GM12878 (cell line): ENCODE measurements around the gene INKA1. TPM values are rescaled to one million over a fixed set of nuclear protein-coding genes. Genes with fewer than 3 reads are reported as not detected.

ENCODE experiments used
- ATF7 ChIP-seq: fragments of 450-650 bp; IDR thresholded peaks from 2 replicates; pipeline ENCODE4 v1.6.1; 2016; ENCODE audit warnings: low read depth, mild to moderate bottlenecking
- BHLHE40 ChIP-seq, 2 experiments: fragments of 450-650 bp in 1 of 2; IDR thresholded peaks; 2 replicates each; pipeline ENCODE4 v1.6.1; 2011 to 2017; ENCODE audit warnings: low read depth in 2 of 2, borderline replicate concordance in 1 of 2, improper control_type of control experiment in 1 of 2, low read length in 1 of 2, mild to moderate bottlenecking in 1 of 2
- CEBPB ChIP-seq, 2 experiments: fragments of 150-350 bp in 1 of 2; IDR thresholded peaks; 2 replicates each; pipeline ENCODE4 v1.6.1; 2012 to 2014; ENCODE audit warnings: low read depth in 2 of 2, low read length in 2 of 2, borderline replicate concordance in 1 of 2, inconsistent platforms in 1 of 2
- CEBPZ ChIP-seq: fragments of 150-350 bp; IDR thresholded peaks from 2 replicates; pipeline ENCODE4 v1.6.1; 2016; ENCODE audit warnings: low read depth, low read length
- CHD2 ChIP-seq: IDR thresholded peaks from 2 replicates; pipeline ENCODE4 v1.6.1; 2011; ENCODE audit warnings: low read depth, low read length, improper control_type of control experiment, borderline replicate concordance
- CREB1 ChIP-seq: IDR thresholded peaks from 2 replicates; pipeline ENCODE4 v1.6.1; 2012; ENCODE audit warnings: low read depth, mild to moderate bottlenecking, inconsistent platforms
- E4F1 ChIP-seq: fragments of 450-650 bp; IDR thresholded peaks from 2 replicates; pipeline ENCODE4 v1.6.1; 2018; ENCODE audit warnings: borderline replicate concordance, mild to moderate bottlenecking; ENCODE audit not compliant: partially characterized antibody
- JUND ChIP-seq: IDR thresholded peaks from 2 replicates; pipeline ENCODE4 v1.6.1; 2012; ENCODE audit warnings: low read depth, mild to moderate bottlenecking, low read length, improper control_type of control experiment, moderate library complexity
- MAX ChIP-seq: IDR thresholded peaks from 2 replicates; pipeline ENCODE4 v1.6.1; 2012; ENCODE audit warnings: low read depth, low read length, improper control_type of control experiment
- NFYB ChIP-seq: IDR thresholded peaks from 2 replicates; pipeline ENCODE4 v1.6.1; 2011; ENCODE audit warnings: low read depth, mild to moderate bottlenecking, low read length, improper control_type of control experiment, moderate library complexity; ENCODE audit not compliant: insufficient read depth
- SUPT20H ChIP-seq: IDR thresholded peaks from 2 replicates; pipeline ENCODE4 v1.6.1; 2011; ENCODE audit warnings: low read depth, mild to moderate bottlenecking, low read length, moderate library complexity, borderline replicate concordance; ENCODE audit not compliant: control insufficient read depth
- YBX1 ChIP-seq: fragments of 450-650 bp; IDR thresholded peaks from 2 replicates; pipeline ENCODE4 v1.6.1; 2016; ENCODE audit warnings: antibody characterized with exemption
- ZBTB40 ChIP-seq: fragments of 450-650 bp; IDR thresholded peaks from 2 replicates; pipeline ENCODE4 v1.6.1; 2016; ENCODE audit warnings: mild to moderate bottlenecking, moderate library complexity, borderline replicate concordance
- polyA plus RNA-seq, 11 experiments: library from polyadenylated mRNA; depleted of rRNA in 4 of 11; unstranded in 6 of 11; stranded (reverse) in 5 of 11; fragments of >200 nt; fragmentation: Nextera tagmentation in 4 of 11; fragmentation: Illumina TruSeq in 1 of 11; extraction: Ambion mirVana in 4 of 11; extraction: Trizol in 1 of 11; gene quantifications; 1 replicate in 1 of 11; 2 replicates in 10 of 11; pipeline versions ENCODE4 v1.2.1 to v1.2.3, GENCODE V29; 2011 to 2016; ENCODE audit warnings: inconsistent platforms in 2 of 11, missing spikeins in 2 of 11, low read depth in 1 of 11
- total RNA-seq, 4 experiments: library from RNA; depleted of rRNA in 3 of 4; stranded (reverse); fragments of >200 nt in 3 of 4; fragmentation: Illumina TruSeq in 1 of 4; extraction: Trizol in 1 of 4; gene quantifications; 2 replicates each; pipeline versions ENCODE4 v1.2.1 to v1.2.3, GENCODE V29; 2013 to 2021
- TF ChIP-seq, protein P1 (sequence below): fragments of 450-650 bp; IDR thresholded peaks from 2 replicates; pipeline ENCODE4 v1.6.1; 2014; ENCODE audit warnings: mild to moderate bottlenecking
- TF ChIP-seq, protein P2 (sequence below): IDR thresholded peaks from 2 replicates; pipeline ENCODE4 v1.6.1; 2012; ENCODE audit warnings: low read depth, low read length, improper control_type of control experiment

INKA1 gene
- total and polyA plus RNA-seq, 10 of the 15 experiments (the other 5 are each of a cell fraction or from before 2014, with no cell fraction given): 0.32 to 10.5 (median 4.9) TPM

- TF ChIP-seq, protein P1, sequence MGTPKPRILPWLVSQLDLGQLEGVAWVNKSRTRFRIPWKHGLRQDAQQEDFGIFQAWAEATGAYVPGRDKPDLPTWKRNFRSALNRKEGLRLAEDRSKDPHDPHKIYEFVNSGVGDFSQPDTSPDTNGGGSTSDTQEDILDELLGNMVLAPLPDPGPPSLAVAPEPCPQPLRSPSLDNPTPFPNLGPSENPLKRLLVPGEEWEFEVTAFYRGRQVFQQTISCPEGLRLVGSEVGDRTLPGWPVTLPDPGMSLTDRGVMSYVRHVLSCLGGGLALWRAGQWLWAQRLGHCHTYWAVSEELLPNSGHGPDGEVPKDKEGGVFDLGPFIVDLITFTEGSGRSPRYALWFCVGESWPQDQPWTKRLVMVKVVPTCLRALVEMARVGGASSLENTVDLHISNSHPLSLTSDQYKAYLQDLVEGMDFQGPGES: peak; percentile 84
- TF ChIP-seq SUPT20H: no peak
- no peak for TF ChIP-seq YBX1
- TF ChIP-seq CREB1: peak; percentile 84
- peak; percentile 79; the same call in 1 of the 2 replicates for TF ChIP-seq ZBTB40
- peak; percentile 86 for TF ChIP-seq ATF7
- peak; percentile 88 for TF ChIP-seq NFYB
- TF ChIP-seq, protein P2, sequence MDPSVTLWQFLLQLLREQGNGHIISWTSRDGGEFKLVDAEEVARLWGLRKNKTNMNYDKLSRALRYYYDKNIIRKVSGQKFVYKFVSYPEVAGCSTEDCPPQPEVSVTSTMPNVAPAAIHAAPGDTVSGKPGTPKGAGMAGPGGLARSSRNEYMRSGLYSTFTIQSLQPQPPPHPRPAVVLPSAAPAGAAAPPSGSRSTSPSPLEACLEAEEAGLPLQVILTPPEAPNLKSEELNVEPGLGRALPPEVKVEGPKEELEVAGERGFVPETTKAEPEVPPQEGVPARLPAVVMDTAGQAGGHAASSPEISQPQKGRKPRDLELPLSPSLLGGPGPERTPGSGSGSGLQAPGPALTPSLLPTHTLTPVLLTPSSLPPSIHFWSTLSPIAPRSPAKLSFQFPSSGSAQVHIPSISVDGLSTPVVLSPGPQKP: no peak; the same call in 1 of the 2 replicates
- no peak for TF ChIP-seq JUND
- TF ChIP-seq CHD2: peak; percentile 95
- TF ChIP-seq CEBPZ: peak; percentile 87
- peak; percentile 99 for TF ChIP-seq MAX
- peak; percentile 98 to 99 for TF ChIP-seq BHLHE40 (IDR thresholded peaks at IDR 0.05; ENCODE audit: borderline replicate concordance in 1 of 2, low read depth in 2 of 2, low read length in 1 of 2)
- no peak for TF ChIP-seq E4F1
- TF ChIP-seq CEBPB (IDR thresholded peaks at IDR 0.05; ENCODE audit: borderline replicate concordance in 1 of 2, low read depth in 2 of 2, low read length in 2 of 2): no peak
Measured at GRCh38 chr3:49786357-49787181, 16.5 kb upstream of the INKA1 start, which contains the start of gene IP6K1 (continued).
